Uterus (tissue), 2 donors: Measurements from ENCODE around the gene PROX1.

Source experiments
- POLR2A ChIP-seq, 2 donors: fragments of 450-650 bp; IDR thresholded peaks; one replicate each; pipeline ENCODE4 v1.6.1; 2016; ENCODE audit warnings: antibody characterized with exemption in 2 of 2, mild to moderate bottlenecking in 1 of 2, moderate library complexity in 1 of 2
- TF ChIP-seq, protein P1 (sequence below), 4 experiments: fragments of 200-600 bp in 2 of 4; fragments of 450-650 bp in 2 of 4; sonication (generic) in 2 of 4; IDR thresholded peaks; one replicate each; pipeline ENCODE4 v1.5.1; 2016 to 2019; ENCODE audit warnings: antibody characterized with exemption in 4 of 4, mild to moderate bottlenecking in 2 of 4, moderate library complexity in 1 of 4

DNA sequence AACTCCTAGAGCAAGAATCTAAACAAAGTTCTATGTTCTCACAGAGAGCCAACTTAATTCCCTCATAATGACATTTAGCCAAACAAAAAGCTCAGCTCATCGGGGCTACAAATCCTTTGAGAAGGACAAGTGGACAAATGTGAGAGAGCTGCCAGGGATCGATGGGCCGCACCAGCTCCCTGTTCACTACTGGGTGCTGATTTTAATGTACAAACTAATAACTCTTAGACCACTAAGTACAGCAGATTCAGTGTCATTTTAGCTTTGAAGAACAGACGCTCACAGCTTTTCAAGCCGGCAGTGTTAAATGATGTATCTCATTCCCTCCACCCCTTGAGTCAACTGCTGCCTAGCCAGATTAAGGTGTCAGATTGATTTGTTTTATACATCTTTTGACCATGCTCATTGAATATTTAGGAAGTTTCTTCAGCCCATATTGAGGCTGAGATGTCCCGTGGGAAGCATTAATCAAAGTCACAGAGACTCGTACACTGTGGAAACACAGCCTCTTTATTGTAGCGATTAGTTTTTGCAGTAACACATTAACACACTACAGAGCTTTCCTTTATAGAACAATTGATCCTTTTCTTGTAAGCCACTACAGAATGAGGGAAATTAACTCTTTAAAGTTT, 21.1 kb downstream of the PROX1 start:
- TF ChIP-seq, protein P1, sequence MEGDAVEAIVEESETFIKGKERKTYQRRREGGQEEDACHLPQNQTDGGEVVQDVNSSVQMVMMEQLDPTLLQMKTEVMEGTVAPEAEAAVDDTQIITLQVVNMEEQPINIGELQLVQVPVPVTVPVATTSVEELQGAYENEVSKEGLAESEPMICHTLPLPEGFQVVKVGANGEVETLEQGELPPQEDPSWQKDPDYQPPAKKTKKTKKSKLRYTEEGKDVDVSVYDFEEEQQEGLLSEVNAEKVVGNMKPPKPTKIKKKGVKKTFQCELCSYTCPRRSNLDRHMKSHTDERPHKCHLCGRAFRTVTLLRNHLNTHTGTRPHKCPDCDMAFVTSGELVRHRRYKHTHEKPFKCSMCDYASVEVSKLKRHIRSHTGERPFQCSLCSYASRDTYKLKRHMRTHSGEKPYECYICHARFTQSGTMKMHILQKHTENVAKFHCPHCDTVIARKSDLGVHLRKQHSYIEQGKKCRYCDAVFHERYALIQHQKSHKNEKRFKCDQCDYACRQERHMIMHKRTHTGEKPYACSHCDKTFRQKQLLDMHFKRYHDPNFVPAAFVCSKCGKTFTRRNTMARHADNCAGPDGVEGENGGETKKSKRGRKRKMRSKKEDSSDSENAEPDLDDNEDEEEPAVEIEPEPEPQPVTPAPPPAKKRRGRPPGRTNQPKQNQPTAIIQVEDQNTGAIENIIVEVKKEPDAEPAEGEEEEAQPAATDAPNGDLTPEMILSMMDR (IDR thresholded peaks at IDR 0.05): no peak
- no peak for TF ChIP-seq POLR2A (IDR thresholded peaks at IDR 0.05)
